Lower leg skin (tissue), 4 donors: ENCODE measurements around the gene ASAP2. TPM values are rescaled to one million over a fixed set of nuclear protein-coding genes. Genes with fewer than 3 reads are reported as not detected.
A peak's percentile ranks its signal among the peaks of the same experiment; 100 is the strongest.

Source experiments
- DNase-seq, 2 donors: peaks; one replicate each; pipeline ENCODE4 v3.0.0-alpha.2; 2019; ENCODE audit warnings: low spot score in 2 of 2
- H3K4me3 ChIP-seq: fragments of 200-600 bp; sonication (generic); 2 replicates; pipeline ENCODE4 v1.5.1; 2017; ENCODE audit warnings: mild to moderate bottlenecking, low read depth; ENCODE audit not compliant: poor library complexity, severe bottlenecking
- CTCF ChIP-seq, 3 donors: fragments of 450-650 bp; IDR thresholded peaks; one replicate each; pipeline ENCODE4 v1.5.1; 2016; ENCODE audit warnings: antibody characterized with exemption in 3 of 3, mild to moderate bottlenecking in 3 of 3, moderate library complexity in 2 of 3
- POLR2A ChIP-seq, 2 donors: fragments of 450-650 bp; IDR thresholded peaks; one replicate each; pipeline ENCODE4 v1.6.1; 2016 to 2017; ENCODE audit warnings: antibody characterized with exemption in 2 of 2, mild to moderate bottlenecking in 1 of 2, moderate library complexity in 1 of 2
- WGBS, 2 donors: methylation state at CpG; one replicate each; pipeline ENCODE4 v1.1.5; 2018; 5-methylcytosine and 5-hydroxymethylcytosine counted together
- intact Hi-C: fragments of 100-400 bp; cut with DNase I; formaldehyde crosslinking; loops from one replicate; pipeline ENCODE4 v1.15.0; 2023; ENCODE audit warnings: low total_unique reads
- total RNA-seq, 4 donors: library from RNA; depleted of rRNA; stranded (reverse); fragments of >200 nt; gene quantifications; one replicate each; pipeline ENCODE4 v1.1.0, GENCODE V29; 2016

ASAP2 gene
- total RNA-seq, 4 donors from 2014 or later, result 30.4 to 40.7 (median 33.1) TPM

- WGBS, 2 donors, result 84 to 86% methylated on average over 3 of the region's 3 CpGs
- no peak for TF ChIP-seq CTCF (IDR thresholded peaks at IDR 0.05)
- TF ChIP-seq POLR2A (IDR thresholded peaks at IDR 0.05), result no peak
- H3K4me3 ChIP-seq, result no peak overlapping the region
- intact Hi-C loops, result no loop called here
- no peak for DNase-seq
Measured at GRCh38 chr2:9417725-9418124, 211.1 kb downstream of the ASAP2 start.

- 92 to 94% methylated on average over 4 of the region's 4 CpGs for WGBS, 2 donors
- intact Hi-C loops, result no loop called here
- no peak overlapping the region for H3K4me3 ChIP-seq
- peak in 1 of 2 donors; percentile 64 for DNase-seq
- no peak for TF ChIP-seq POLR2A (IDR thresholded peaks at IDR 0.05)
- TF ChIP-seq CTCF (IDR thresholded peaks at IDR 0.05), result no peak
Measured at GRCh38 chr2:9418746-9419145, 212.1 kb downstream of the ASAP2 start.

GRCh38 chr2:9419541-9419940, 212.9 kb downstream of the ASAP2 start:
- H3K4me3 ChIP-seq, result no peak overlapping the region
- DNase-seq, result no peak
- intact Hi-C loops, result no loop called here
- TF ChIP-seq POLR2A (IDR thresholded peaks at IDR 0.05), result no peak
- WGBS, 2 donors, result 87 to 91% methylated on average over 3 of the region's 3 CpGs

- no peak overlapping the region for H3K4me3 ChIP-seq
- no peak for DNase-seq
- WGBS, 2 donors, result 78 to 82% methylated on average over 10 of the region's 10 CpGs
- intact Hi-C loops, result no loop called here
- TF ChIP-seq CTCF (IDR thresholded peaks at IDR 0.05), result no peak
- no peak for TF ChIP-seq POLR2A (IDR thresholded peaks at IDR 0.05)
Measured at GRCh38 chr2:9420495-9420894, 213.9 kb downstream of the ASAP2 start.

- WGBS, 2 donors, result 1 to 4% methylated on average over 33 to 36 of the region's 42 CpGs
- TF ChIP-seq CTCF (IDR thresholded peaks at IDR 0.05), result no peak
- no peak for TF ChIP-seq POLR2A (IDR thresholded peaks at IDR 0.05)
- peak overlapping the region; percentile 89 for H3K4me3 ChIP-seq
- peak; percentile 47 to 90 for DNase-seq
- intact Hi-C loops, result no loop called here
Measured at GRCh38 chr2:9422321-9423099, 215.9 kb downstream of the ASAP2 start.

GRCh38 chr2:9423100-9423921, 216.7 kb downstream of the ASAP2 start, which contains the start of the genes CPSF3 and ITGB1BP1:
TSS of gene CPSF3 (plus strand) at chr2:9423654. CDS start at chr2:9423774, 120 bp downstream.
TSS of gene ITGB1BP1 (minus strand) at chr2:9423528. CDS start at chr2:9418697, 4,831 bp downstream.
- WGBS, 2 donors, result 0% methylated on average over 52 to 77 of the region's 91 CpGs
- DNase-seq, result peak; percentile 96 to 99
- TF ChIP-seq CTCF (IDR thresholded peaks at IDR 0.05), result peak in 1 of 3 donors; percentile 39
- no peak for TF ChIP-seq POLR2A (IDR thresholded peaks at IDR 0.05)
- peak within 1 kb of the TSS; percentile 89 for H3K4me3 ChIP-seq
- intact Hi-C loops, result no loop called here
